Measurements from ENCODE around the gene NRIP1.
"Not testable (repeated sequence)": the region's sequence is repeated elsewhere in the genome, so short reads cannot be mapped to it uniquely, and the experiment has no call there.

NRIP1 gene

DNA sequence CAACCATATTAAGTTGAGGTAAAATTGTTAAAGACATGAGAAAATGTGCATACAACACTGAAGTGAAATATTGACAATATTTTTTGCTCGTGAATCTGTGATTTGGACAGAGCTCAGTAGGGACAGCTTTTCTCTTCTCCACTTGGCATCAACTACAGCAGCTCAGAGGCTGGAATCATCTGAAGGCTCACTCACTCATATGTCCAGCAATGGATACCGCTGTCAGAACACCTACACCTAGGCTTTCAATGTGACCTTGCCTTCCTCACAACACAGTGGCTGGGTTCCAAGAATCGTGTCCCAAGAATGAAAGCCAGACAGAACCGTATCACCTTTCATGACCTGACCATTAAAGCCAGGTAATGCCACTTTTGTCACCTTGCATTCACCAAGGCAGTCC is 115.2 kb downstream of the NRIP1 start:
- no peak for TF ChIP-seq POLR2A (IDR thresholded peaks at IDR 0.05; ENCODE audit: low read depth, low read length)
- FAIRE-seq = no peak
- DNase-seq (ENCODE audit: insufficient read length, low spot score) = no peak

DNA sequence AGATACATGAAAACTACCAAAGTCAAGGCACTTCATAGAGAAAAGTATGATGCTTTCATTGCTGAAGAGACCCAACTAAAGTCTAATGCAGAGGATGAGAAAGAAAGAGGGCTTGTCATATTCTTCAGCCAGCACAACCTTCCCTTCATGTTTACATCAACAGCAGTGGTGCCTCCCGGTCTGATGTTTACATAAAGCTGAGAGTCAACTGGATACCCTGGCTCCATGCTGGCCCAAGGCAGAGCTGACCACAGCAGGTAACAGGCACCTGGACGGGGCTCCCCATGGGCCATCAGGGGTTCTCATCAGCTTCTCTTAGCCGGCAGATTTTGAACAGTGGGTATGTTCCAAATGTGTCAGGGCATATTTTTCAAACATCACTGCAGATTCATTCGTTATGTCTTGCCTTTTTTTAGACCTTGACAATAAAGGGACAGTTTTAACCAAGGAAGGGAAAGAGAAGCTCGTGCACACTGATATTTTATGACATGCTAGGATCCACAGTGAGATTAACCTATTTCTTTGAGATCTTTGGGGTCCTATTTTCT is 117.1 kb downstream of the NRIP1 start:
- DNase-seq (ENCODE audit: insufficient read length, low spot score) (no peak), FAIRE-seq (no peak)
- TF ChIP-seq POLR2A (IDR thresholded peaks at IDR 0.05; ENCODE audit: low read depth, low read length) = no peak

DNA sequence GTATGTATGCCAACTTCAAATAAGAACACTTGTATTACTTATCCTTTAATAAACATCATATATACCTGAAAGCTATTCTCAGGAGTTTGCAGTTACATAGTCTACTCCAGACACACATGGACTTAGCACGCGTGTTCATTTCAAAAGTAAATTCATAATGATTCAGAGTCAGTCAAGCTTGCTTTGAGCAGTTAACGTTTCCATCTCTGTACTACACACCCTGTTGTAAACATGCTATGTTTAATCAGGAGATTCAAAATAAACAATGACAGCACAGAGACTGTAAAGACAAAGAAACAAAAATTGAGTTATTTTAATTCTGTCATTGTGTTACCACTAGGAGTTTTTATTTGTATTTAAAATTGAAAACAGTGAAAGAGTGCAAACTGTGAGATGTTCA is 119.6 kb downstream of the NRIP1 start:
- no peak for FAIRE-seq
- DNase-seq (ENCODE audit: insufficient read length, low spot score) = no peak
- TF ChIP-seq POLR2A (IDR thresholded peaks at IDR 0.05; ENCODE audit: low read depth, low read length) = no peak

DNA sequence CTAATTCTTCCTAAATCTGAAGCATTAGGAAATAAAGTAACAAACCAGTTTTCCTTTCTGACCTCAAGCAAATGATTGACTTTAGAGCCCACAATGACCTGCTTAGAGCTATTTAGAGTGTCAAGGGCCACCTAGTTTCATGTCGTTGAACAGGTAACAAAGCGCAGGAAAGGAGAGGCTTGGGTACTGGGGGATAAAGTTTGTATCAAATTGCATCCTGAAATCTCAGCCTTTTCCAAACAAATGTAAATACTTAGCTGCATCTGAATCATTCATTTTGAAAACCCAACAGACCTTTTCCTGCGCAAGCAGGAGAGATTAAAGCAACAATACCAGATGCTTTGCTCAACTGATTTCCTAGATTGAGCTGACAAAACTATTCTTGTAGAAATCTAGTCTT is 121.2 kb downstream of the NRIP1 start:
- no peak for DNase-seq (ENCODE audit: insufficient read length, low spot score)
- no peak for FAIRE-seq
- no peak for TF ChIP-seq POLR2A (IDR thresholded peaks at IDR 0.05; ENCODE audit: low read depth, low read length)

DNA sequence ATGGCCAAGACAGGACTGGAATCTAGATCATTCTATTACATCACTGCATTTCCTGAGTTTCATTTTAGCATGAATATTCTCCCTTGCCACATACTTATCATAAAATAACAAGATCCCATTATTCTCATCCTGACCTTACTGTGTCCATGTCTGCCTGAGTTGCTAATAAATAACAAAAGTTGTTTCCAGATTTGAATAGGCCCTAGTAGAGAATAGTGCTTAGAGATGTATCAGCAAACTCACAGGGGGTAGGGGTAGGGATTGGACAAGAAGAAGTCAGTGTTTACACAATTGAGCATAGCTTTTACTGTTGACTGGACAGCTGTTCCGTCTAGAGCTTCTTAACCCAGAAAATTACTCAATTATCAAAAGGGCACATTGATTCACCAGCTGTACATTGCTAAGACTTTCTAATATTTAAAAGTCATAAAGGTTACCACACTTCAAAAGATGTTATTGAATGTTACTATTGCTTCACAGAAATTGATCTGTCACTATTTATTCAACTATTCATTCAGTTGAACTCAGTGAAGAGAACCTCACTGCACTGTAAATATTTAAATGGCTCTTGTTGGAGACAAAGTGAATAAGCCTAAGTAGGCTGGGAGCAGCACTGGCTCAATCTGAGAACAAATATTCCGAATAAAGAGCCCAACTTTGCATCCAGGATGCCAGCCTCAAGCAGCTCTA is 121.9 kb downstream of the NRIP1 start:
- TF ChIP-seq POLR2A (IDR thresholded peaks at IDR 0.05; ENCODE audit: low read depth, low read length) = no peak
- no peak for FAIRE-seq
- DNase-seq (ENCODE audit: insufficient read length, low spot score) = no peak

DNA sequence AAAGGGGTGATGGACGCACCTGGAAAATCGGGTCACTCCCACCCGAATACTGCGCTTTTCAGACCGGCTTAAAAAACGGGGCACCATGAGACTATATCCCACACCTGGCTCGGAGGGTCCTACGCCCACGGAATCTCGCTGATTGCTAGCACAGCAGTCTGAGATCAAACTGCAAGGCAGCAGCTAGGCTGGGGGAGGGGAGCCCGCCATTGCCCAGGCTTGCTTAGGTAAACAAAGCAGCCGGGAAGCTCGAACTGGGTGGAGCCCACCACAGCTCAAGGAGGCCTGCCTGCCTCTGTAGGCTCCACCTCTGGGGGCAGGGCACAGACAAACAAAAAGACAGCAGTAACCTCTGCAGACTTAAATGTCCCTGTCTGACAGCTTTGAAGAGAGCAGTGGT is 137.5 kb downstream of the NRIP1 start:
- not testable (repeated sequence) for DNase-seq (ENCODE audit: insufficient read length, low spot score); FAIRE-seq

DNA sequence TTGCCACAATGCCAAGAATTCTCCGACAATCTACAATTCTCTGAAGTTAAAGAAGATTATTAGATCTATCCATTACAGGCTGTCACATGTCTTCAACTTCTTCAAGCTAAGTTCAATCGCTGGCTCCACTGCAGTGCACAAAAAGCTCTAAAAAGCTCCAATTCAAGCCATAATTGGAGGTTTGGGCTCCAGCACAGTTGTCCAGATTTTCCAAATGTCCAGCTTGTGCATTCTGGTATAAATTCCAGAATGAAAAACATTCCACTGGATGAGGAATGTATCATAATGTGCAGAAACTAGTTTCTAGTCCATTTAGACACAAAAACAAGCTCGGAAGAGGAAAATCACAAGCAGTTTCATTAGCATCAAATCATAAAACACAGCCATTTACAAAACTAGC is 138.6 kb downstream of the NRIP1 start:
- no peak for FAIRE-seq
- DNase-seq (ENCODE audit: insufficient read length, low spot score) = no peak
- TF ChIP-seq POLR2A (IDR thresholded peaks at IDR 0.05; ENCODE audit: low read depth, low read length) = no peak

DNA sequence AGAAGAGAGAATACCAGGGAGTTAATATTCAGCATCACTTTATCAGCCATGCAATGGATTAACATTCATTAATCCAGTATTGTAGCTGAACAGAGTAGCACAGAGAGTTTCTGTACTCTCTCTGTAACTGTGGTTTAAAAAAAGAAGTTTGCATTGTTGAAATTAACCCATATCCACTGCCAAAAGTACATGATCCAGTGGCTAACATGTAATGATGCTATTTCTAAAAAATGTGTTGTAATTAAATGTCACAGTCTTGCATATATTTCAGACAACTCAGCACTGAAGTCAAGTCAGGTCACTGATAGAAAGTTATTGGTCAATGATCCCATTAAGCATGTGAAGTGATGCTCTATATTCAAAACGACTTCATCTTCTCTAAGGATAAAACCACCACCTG is 141.3 kb downstream of the NRIP1 start:
- TF ChIP-seq POLR2A (IDR thresholded peaks at IDR 0.05; ENCODE audit: low read depth, low read length) = no peak
- DNase-seq (ENCODE audit: insufficient read length, low spot score) (no peak), FAIRE-seq (no peak)

DNA sequence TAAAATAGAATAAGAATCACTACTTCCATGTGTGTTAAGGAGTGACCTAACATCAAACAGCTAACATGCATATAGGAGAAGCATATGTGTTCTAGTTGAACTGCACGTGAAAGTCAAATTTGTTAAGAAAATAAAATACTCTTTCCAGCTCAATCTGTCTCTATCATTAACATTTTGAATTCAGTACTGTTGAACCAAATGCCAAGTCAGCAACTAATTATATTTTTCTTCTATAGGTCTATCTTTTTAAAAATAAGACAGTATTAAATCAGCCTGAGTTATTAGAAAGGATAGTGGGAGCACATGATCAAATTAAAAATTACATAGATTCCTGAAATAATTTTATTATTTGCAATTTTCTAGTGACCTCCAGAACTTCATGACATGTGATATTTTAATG is 141.8 kb downstream of the NRIP1 start:
- TF ChIP-seq POLR2A (IDR thresholded peaks at IDR 0.05; ENCODE audit: low read depth, low read length) = no peak
- no peak for FAIRE-seq

DNA sequence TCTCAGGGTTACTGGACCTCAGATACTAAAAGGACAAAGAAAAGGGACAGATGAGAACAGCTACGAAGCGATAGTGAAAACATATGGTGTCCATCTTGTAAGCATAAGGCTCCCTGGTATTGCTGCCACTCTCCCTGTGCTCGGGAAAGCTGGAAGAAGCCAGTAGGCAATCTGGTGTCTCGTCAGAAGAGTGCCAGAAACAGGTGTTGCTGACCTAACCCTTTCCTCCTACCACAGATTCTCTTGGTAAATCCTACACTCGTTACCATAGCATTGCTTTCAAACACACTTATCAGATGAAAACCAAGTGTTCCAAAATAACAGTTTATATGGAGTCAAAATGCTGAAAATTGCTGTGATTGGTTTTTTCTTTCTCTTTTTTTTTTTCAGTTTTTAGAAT is 146.3 kb downstream of the NRIP1 start:
- no peak for TF ChIP-seq POLR2A (IDR thresholded peaks at IDR 0.05; ENCODE audit: low read depth, low read length)
- FAIRE-seq (peak; percentile 36), DNase-seq (ENCODE audit: insufficient read length, low spot score) (no peak)

More for the DNA sequence above, 141.8 kb downstream of the NRIP1 start:
- DNase-seq (ENCODE audit: insufficient read length, low spot score) = no peak

DNA sequence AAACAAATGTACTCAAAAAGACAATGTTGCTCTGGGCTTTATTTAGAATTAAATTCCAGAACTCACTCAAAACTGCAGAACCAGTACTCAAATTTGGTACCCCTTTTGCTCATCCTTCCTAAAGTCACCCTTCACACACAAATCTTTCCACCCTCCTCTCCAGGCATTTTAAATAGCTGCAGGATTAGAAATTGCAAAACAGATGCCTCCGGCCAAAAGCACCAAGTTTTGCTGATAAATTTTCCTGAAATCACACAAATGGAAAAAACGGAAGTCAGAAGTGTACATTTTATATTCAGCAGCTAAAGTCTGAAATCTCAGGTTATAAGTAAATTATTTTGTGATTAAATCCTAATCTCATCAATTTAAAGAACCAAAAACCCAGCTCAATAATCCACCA is 147.0 kb downstream of the NRIP1 start:
- no peak for TF ChIP-seq POLR2A (IDR thresholded peaks at IDR 0.05; ENCODE audit: low read depth, low read length)
- no peak for FAIRE-seq
- DNase-seq (ENCODE audit: insufficient read length, low spot score) = no peak

DNA sequence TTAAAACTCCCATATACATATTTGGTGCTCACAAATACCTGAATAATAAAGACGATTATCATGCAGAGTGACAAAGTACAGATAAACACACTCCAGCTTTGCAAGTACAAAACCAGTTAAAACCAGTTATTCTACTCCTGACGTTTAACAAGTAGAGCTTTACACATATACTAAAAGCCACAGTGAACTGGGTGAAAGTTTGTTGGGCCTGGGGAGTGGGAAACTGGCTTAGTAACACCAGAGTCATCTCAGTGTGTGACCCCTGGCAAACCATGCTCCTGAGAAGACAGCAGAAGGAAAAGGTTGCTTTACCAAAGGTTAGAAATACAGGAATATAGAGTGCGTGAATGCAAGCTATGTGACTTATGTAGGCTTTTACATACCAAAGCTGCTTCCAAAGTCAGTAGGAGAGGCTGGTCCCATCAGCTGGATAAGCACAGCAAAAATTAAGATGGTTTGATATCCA is 148.1 kb downstream of the NRIP1 start:
- FAIRE-seq (no peak), DNase-seq (ENCODE audit: insufficient read length, low spot score) (no peak)
- TF ChIP-seq POLR2A (IDR thresholded peaks at IDR 0.05; ENCODE audit: low read depth, low read length) = no peak

DNA sequence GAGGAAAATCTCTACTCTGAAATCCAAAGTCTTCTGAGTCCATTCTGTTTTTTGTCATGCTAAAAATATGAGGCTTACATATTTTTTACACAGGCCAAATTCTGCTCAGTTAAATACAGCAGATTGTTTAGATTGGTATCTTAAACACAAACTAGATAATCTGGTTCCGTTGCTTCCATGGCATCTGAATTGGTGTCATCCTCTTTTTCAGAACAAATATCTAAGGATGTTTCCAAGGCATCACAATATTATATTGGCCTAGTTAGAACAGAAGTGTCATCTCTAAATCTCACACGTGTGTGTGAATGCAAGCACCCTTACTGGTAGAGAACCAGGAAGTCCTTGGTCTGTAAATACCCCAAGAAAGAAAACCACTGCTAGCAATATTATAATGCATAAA is 151.2 kb downstream of the NRIP1 start:
- DNase-seq (ENCODE audit: insufficient read length, low spot score) (no peak), FAIRE-seq (no peak)
- no peak for TF ChIP-seq POLR2A (IDR thresholded peaks at IDR 0.05; ENCODE audit: low read depth, low read length)

DNA sequence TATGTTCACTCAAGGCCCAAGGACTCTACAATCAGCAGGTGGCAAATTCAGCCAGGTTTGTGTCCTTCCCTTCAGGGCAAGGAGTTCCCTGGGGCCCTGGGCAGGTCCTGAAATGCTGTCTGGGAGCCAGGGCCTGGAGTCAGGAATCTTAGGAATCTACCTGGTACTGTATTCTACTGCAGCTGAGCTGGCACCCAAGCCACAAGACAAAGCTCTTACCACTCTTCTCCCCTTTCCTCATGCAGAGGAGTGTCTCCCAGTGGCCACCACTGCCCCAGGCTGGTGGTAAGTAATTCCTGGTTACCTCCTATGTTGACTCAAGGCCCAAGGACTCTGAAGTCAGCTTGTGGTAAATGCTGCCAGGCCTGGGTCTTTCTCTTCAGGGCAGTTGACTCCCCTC is 153.4 kb downstream of the NRIP1 start:
- FAIRE-seq = no peak

More for the DNA sequence above, 153.4 kb downstream of the NRIP1 start:
- DNase-seq (ENCODE audit: insufficient read length, low spot score) = no peak
- no peak for TF ChIP-seq POLR2A (IDR thresholded peaks at IDR 0.05; ENCODE audit: low read depth, low read length)
